BLaER1 treated with 17β-estradiol and CSF1 and Interleukin-3, amounts not matched to agents 10 nM and 100 nM (cell line): Measurements from ENCODE around the gene SDK2.
A peak's percentile ranks its signal among the peaks of the same experiment; 100 is the strongest.

Experiments
- H3K27ac ChIP-seq, 11 experiments: shearing (Covaris generic); formaldehyde crosslinking; 2 replicates each; pipeline ENCODE4 v1.8.1; 2022
- H3K27me3 ChIP-seq, 11 experiments: shearing (Covaris generic); formaldehyde crosslinking; 2 replicates each; pipeline ENCODE4 v1.8.1; 2022
- H3K36me3 ChIP-seq, 11 experiments: shearing (Covaris generic); formaldehyde crosslinking; 2 replicates each; pipeline ENCODE4 v1.8.1; 2022
- H3K4me1 ChIP-seq, 10 experiments: shearing (Covaris generic); formaldehyde crosslinking; 2 replicates each; pipeline ENCODE4 v1.8.1; 2022
- H3K4me2 ChIP-seq, 11 experiments: shearing (Covaris generic); formaldehyde crosslinking; 2 replicates each; pipeline ENCODE4 v1.8.1; 2022
- H3K4me3 ChIP-seq, 10 experiments: shearing (Covaris generic); formaldehyde crosslinking; 2 replicates each; pipeline ENCODE4 v1.8.1; 2022
- H3K9ac ChIP-seq, 11 experiments: shearing (Covaris generic); formaldehyde crosslinking; 2 replicates each; pipeline ENCODE4 v1.8.1; 2022
- H3K9me3 ChIP-seq, 11 experiments: shearing (Covaris generic); formaldehyde crosslinking; replicated peaks in 1 of 11; 2 replicates each; pipeline ENCODE4 v1.8.1; 2022
- H4K20me1 ChIP-seq, 11 experiments: shearing (Covaris generic); formaldehyde crosslinking; 2 replicates each; pipeline ENCODE4 v1.8.1; 2022
- Cebpa-rat ChIP-seq, 11 experiments: shearing (Covaris generic); IDR thresholded peaks; 2 replicates each; pipeline ENCODE4 v1.8.1; 2022

SDK2 gene

DNA sequence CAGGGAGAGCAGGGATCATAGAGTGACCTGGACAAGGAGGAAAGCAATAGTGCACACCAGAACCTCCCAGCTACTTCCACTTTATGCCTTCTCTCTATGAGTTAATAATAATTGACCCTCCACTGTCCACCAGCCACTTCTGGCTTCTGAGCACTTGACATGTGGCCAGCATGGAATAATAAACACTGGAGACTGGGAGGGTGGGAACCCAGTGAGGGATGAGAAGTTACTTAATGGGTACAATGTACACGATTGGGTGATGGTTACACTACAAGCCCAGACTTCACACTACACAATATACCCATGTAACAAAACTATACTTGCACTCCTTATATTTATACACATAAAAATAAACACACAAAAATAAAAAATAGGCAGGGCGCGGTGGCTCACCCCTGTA is 343.9 kb downstream of the SDK2 start:
- no peak overlapping the region for H3K4me3 ChIP-seq
- no peaks in the 10 kb centered on the region for H3K27me3 ChIP-seq
- peak overlapping the region in 6 of 11 experiments; percentile 7 to 73 (median 20); a peak in 2 of 22 replicates for H3K4me2 ChIP-seq
- no peaks in the 10 kb centered on the region for H3K9me3 ChIP-seq
- no peak overlapping the region for H3K9ac ChIP-seq
- no peak overlapping the region for H3K27ac ChIP-seq
- no peak for TF ChIP-seq Cebpa-rat (IDR thresholded peaks at IDR 0.05)
- H3K4me1 ChIP-seq = peaks cover 39 to 50% (median 42%) of the 10 kb centered on the region in 10 experiments
- peaks cover 0 to 12% (median 0%) of the 10 kb centered on the region in 11 experiments; a peak in 6 of 22 replicates for H4K20me1 ChIP-seq
- H3K36me3 ChIP-seq = no peaks in the 10 kb centered on the region

DNA sequence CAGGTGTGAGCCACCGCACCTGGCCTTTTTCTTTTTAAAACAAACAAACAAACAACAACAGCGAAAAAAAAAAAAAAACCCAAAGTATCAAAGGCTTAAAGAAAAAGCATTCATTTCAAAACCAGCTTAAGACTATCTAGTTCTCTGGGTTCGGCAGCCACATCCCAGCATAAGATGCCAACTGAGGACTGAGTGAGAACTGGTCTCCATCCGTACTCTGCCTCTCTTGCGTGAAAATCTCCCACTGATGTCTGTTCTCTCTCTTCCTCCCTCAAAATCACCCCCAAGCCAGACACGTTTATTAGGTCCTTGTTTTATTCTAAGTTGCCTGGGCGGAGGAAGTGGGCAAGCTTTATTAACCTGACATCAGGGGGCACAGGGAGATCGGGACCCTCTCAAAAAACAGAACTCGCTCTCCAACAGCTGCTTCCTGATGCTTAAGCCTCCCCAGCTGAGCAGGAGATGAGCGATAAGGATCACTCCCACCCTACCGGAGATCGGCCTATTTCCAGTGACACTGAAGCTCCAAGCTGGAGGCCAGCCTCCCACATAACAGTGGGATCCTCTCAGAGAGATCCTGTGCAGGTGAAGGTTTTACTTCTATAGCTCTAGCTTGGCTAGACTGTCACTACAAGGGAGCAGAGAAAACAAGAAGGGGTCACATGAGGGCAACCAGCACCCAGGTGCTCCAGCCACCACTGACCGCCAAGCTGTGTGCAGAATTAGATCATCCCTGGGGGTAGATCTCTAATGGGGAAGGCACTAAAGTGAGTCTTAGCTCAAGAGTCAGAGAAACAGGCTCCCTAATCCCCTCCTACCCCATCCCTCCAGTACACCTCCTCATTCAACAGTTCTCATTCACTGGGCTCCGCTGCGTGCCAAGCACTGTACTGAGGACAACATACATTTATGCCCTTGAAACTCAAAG is 346.0 kb downstream of the SDK2 start:
- no peaks in the 10 kb centered on the region for H3K9me3 ChIP-seq
- peak overlapping the region in 4 of 11 experiments; percentile 8 to 30 (median 18); a peak in 6 of 22 replicates for H3K27ac ChIP-seq
- H3K9ac ChIP-seq = peak overlapping the region in 6 of 11 experiments; percentile 0 to 56 (median 31); a peak in 7 of 22 replicates
- no peak for TF ChIP-seq Cebpa-rat (IDR thresholded peaks at IDR 0.05)
- peak overlapping the region; percentile 39 to 90 (median 73) for H3K4me2 ChIP-seq
- H3K4me1 ChIP-seq = peaks cover 37 to 45% (median 40%) of the 10 kb centered on the region in 10 experiments
- no peak overlapping the region for H3K4me3 ChIP-seq
- no peaks in the 10 kb centered on the region for H3K36me3 ChIP-seq
- peaks cover 0 to 18% (median 4%) of the 10 kb centered on the region in 11 experiments; a peak in 7 of 22 replicates for H4K20me1 ChIP-seq
- no peaks in the 10 kb centered on the region for H3K27me3 ChIP-seq

DNA sequence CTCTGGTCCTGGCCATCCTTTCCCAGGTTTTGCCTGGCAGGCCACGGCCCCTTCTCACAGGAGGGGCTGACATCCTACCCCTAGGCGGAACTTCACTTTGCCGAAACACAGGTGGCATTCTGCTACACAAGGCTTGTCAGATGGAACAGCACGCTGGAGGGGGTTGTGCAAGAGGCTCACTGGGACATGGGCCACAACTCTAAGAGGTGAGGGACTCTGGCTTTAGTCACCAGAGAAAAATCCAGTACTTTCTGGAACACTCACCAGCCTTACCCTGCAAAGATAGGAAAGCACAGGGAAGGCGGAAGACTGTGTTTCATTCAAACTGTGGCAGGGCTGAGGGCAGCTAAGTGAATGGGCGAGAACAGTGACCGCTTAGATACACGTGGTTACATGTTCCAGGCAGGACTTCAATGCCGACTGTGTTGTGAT is 350.7 kb downstream of the SDK2 start:
- peak in 5 of 11 experiments; percentile 11 to 46 (median 17); a peak in 2 of 22 replicates for TF ChIP-seq Cebpa-rat (IDR thresholded peaks at IDR 0.05)
- Histone ChIP-seq H3K4me2 (peak overlapping the region; percentile 52 to 99 (median 94)), H3K4me1 (peaks cover 65 to 73% (median 70%) of the 10 kb centered on the region in 10 experiments), H3K27me3 (no peaks in the 10 kb centered on the region), H3K36me3 (no peaks in the 10 kb centered on the region), H3K4me3 (no peak overlapping the region), H4K20me1 (peaks cover 0 to 34% (median 4%) of the 10 kb centered on the region in 11 experiments; a peak in 10 of 22 replicates), H3K27ac (peak overlapping the region in 5 of 11 experiments; percentile 18 to 47 (median 38); a peak in 10 of 22 replicates), H3K9me3 (no peaks in the 10 kb centered on the region), H3K9ac (peak overlapping the region in 6 of 11 experiments; percentile 8 to 57 (median 33); a peak in 9 of 22 replicates)

DNA sequence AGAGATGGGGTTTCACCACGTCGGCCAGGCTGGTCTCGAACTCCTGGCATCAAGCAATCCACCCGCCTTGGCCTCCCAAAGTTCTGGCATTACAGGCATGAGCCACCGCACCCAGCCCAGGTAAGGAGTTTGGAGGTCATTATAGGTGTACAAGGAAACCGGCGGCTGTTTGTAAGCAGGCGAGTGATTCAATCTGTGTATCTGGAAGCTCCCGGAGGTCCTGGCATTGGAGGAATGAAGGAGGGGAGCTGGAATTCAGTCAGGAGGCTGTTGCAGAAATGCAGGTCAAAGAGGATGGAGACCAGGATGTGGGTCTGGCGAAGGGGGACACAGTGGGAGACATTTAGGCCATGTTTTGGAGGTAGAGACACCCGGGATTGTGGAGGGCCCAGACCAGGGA is 351.2 kb downstream of the SDK2 start:
- Histone ChIP-seq H3K27me3 (no peaks in the 10 kb centered on the region), H3K36me3 (no peaks in the 10 kb centered on the region), H3K4me1 (peaks cover 60 to 73% (median 68%) of the 10 kb centered on the region in 10 experiments), H3K27ac (peak overlapping the region in 5 of 11 experiments; percentile 18 to 47 (median 38); a peak in 5 of 22 replicates), H4K20me1 (peaks cover 0 to 30% (median under 1%) of the 10 kb centered on the region in 11 experiments; a peak in 9 of 22 replicates), H3K4me2 (peak overlapping the region; percentile 52 to 99 (median 94)), H3K4me3 (no peak overlapping the region), H3K9ac (peak overlapping the region in 5 of 11 experiments; percentile 12 to 57 (median 38); a peak in 7 of 22 replicates), H3K9me3 (no peaks in the 10 kb centered on the region)
- TF ChIP-seq Cebpa-rat (IDR thresholded peaks at IDR 0.05) = no peak

DNA sequence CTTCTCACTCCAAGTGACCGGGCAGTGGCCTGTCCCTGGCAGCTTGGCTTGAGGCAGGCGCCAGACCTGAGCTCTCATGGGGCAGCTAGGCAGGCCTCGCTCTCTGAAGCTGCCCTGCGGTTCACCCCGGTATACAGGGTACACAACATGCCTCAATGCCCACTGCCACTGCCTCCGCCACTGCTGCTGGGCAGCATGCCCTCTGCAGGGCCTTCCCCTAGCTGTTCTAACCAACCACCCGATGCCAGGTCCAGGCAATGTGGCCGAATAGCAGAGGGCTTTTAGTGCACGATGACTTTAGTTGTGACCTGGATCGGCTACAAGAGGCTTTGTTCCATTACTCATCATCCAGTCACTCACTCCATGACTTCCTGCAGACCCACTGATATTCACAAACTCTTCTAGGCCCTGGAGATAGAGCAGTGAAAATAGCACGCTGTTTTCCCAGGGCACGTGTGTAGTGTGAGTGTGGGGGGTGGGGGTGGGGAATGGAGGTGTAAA is 352.2 kb downstream of the SDK2 start:
- TF ChIP-seq Cebpa-rat (IDR thresholded peaks at IDR 0.05) = no peak
- H3K27ac ChIP-seq = peak overlapping the region; percentile 8 to 87 (median 74); a peak in 21 of 22 replicates
- H3K27me3 ChIP-seq = no peaks in the 10 kb centered on the region
- H4K20me1 ChIP-seq = peaks cover 0 to 39% (median 7%) of the 10 kb centered on the region in 11 experiments; a peak in 12 of 22 replicates
- H3K36me3 ChIP-seq = no peaks in the 10 kb centered on the region
- peak overlapping the region in 10 of 11 experiments; percentile 40 to 73 (median 66); a peak in 19 of 22 replicates for H3K9ac ChIP-seq
- peak overlapping the region; percentile 88 to 99 (median 96) for H3K4me2 ChIP-seq
- H3K4me1 ChIP-seq = peaks cover 55 to 77% (median 67%) of the 10 kb centered on the region in 10 experiments
- peak overlapping the region in 6 of 10 experiments; percentile 15 to 56 (median 46); a peak in 12 of 20 replicates for H3K4me3 ChIP-seq
- no peaks in the 10 kb centered on the region for H3K9me3 ChIP-seq

DNA sequence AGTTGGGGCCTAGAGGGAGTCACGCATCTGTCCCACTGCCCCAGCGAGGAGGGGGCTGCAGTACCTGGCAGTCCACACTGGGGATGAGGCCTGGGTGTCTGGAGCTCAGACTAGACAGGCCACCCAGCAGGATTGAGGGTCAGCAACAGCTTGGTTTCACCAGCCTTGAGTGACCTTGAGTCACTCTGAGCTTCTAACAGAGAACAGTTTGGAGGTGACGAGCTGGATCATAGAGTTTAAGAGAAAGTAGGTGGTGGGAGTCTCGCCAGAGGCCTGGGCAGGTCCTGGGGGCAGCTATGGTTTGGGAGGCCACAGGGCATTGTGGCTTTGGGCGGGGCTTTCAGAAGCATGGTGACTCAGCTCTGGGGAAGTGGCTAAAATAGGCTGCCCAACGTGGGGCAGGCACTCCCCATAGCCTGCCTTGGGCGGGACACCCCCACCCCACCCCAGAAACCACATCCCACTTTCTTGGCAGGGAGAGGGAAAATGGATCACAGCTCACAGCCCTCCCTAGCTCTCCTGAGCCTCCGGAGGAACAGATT is 352.9 kb downstream of the SDK2 start:
- H3K4me1 ChIP-seq = peaks cover 55 to 84% (median 72%) of the 10 kb centered on the region in 10 experiments
- peaks cover 0 to 2% (median under 1%) of the 10 kb centered on the region in 11 experiments; a peak in 5 of 22 replicates for H3K36me3 ChIP-seq
- peak overlapping the region; percentile 88 to 99 (median 96) for H3K4me2 ChIP-seq
- no peaks in the 10 kb centered on the region for H3K27me3 ChIP-seq
- H3K4me3 ChIP-seq = peak overlapping the region; percentile 2 to 56 (median 38); a peak in 15 of 20 replicates
- H3K9ac ChIP-seq = peak overlapping the region; percentile 19 to 73 (median 66); a peak in 21 of 22 replicates
- H3K27ac ChIP-seq = peak overlapping the region; percentile 17 to 87 (median 74); a peak in 21 of 22 replicates
- H3K9me3 ChIP-seq = no peaks in the 10 kb centered on the region
- TF ChIP-seq Cebpa-rat (IDR thresholded peaks at IDR 0.05) = no peak
- peaks cover 0 to 44% (median 9%) of the 10 kb centered on the region in 11 experiments; a peak in 12 of 22 replicates for H4K20me1 ChIP-seq

DNA sequence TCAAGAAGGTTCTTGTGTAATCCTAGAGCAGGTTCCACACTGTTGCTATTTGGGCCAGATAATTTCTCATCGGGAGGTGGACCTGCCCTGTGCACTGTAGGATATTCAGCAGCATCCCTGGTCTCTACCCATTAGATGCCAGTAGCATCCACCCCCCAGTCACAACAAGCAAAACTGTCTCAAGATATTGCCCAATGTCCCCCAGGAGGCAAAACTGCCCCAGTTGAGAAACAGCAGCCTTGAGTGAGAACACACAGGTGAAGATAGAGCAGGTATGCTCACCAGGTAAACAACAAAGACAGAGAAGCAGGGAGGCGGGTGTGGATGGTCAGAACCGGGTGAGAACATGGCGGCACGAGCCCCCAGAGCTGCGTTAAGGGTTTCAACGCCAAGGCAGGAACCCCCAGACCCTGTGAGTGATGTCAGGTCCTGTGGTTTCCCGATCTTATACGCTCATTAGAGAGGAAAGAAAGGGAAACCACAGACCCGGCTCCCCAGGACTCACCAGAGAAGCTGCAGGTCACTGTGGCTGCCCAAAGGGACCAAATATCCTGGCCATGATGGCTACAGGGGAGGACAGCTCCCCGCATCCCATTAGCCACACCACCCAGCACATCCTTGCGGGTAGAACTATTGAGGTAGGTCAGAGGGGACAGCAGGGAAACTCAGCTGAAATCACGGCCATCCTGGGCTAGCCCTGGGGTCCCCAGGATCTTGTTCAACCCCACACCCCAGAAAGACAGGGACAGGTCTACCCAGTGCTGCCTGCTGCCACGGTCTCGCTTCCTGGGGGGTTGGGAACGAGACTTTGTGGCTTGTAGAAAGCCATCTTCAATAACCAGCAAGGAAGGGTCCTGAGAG is 353.6 kb downstream of the SDK2 start:
- Histone ChIP-seq H3K36me3 (peaks cover 0 to 9% (median 7%) of the 10 kb centered on the region in 11 experiments; a peak in 13 of 22 replicates), H3K4me2 (peak overlapping the region; percentile 88 to 99 (median 96)), H3K27ac (peak overlapping the region; percentile 17 to 87 (median 74); a peak in 21 of 22 replicates), H3K9me3 (no peaks in the 10 kb centered on the region), H3K9ac (peak overlapping the region; percentile 19 to 73 (median 66); a peak in 21 of 22 replicates), H3K4me3 (peak overlapping the region; percentile 2 to 56 (median 38); a peak in 14 of 20 replicates), H3K27me3 (no peaks in the 10 kb centered on the region), H3K4me1 (peaks cover 55 to 91% (median 72%) of the 10 kb centered on the region in 10 experiments), H4K20me1 (peaks cover 0 to 44% (median 13%) of the 10 kb centered on the region in 11 experiments; a peak in 12 of 22 replicates)
- peak in 5 of 11 experiments; percentile 14 to 56 (median 43); a peak in 3 of 22 replicates for TF ChIP-seq Cebpa-rat (IDR thresholded peaks at IDR 0.05)
